HG03060 (cell line): ENCODE data around the gene OR6C68.
"Not testable (repeated sequence)": the region's sequence is repeated elsewhere in the genome, so short reads cannot be mapped to it uniquely, and the experiment has no call there.

ENCODE experiments used
- ATAC-seq: cut with Tn5 transposase; IDR thresholded peaks from one replicate; pipeline ENCODE4 v1.9.1; 2021; ENCODE audit warnings: low read depth, moderate number of reproducible peaks; ENCODE audit not compliant: unreplicated experiment

The OR6C68 gene

DNA sequence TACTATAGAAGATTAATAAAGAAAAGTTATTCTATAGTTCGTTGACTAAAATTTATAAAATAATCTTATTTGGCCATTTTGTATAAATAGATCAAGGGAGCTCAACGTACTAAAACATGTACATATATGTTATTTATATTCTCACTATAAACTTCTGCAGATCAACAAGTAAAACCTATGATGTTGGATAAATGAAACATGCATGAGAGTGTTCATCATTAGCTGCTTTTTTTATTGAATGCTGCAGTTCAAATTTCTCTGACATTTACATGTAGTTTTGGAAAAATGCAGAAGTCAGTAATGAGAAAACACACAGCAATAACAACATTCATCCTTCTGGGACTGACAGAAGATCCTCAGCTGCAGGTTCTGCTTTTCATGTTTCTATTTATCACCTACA lies at the start of gene OR6C68:
OR6C68 (plus strand) TSS at position 301 of the 400 bp plus-strand sequence; CDS start at position 301, 0 bp downstream.
- ATAC-seq, result no peak

DNA sequence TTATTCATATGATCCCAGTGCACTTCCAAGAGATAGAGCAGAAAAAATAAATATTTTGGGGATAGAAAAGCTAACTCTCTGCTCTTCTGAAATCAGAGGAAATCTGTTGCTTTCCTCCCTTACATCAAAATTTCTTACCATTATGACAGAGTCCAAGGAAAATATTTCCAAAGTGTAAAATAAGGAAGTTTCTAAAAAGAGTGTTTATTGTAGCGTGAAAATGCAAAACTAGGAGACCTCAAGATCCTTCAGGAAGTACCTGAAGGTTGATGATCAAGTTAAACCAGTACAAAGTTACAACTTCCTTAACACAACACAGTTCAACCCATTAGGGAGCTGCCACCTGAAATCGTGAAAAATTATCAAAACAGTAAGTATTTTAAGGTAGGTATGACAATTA lies 48.4 kb upstream of the OR6C68 start, which contains the start of gene OR6C2:
OR6C2 (plus strand) TSS at position 301 of the 400 bp plus-strand sequence. CDS start 8,138 bp downstream, outside the sequence.
- no peak for ATAC-seq

DNA sequence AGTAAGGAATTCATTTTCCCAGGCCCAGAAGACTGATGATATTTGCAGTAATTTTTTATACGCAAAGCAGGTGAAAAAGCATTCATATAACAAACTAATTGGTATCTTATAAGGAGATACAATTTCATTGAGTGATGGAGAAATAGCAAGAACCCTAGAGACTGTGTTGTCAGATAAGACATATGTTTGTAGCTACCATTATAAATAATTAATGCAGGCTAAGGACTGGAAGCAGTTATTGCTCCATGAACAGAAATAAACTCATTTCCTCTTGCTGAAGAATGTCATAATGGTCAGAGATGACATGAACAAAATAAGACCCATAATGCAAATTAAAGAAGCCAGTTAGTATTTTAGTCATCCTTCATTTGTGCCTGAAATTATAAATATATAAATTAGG lies 46.8 kb upstream of the OR6C68 start:
- ATAC-seq, result no peak

DNA sequence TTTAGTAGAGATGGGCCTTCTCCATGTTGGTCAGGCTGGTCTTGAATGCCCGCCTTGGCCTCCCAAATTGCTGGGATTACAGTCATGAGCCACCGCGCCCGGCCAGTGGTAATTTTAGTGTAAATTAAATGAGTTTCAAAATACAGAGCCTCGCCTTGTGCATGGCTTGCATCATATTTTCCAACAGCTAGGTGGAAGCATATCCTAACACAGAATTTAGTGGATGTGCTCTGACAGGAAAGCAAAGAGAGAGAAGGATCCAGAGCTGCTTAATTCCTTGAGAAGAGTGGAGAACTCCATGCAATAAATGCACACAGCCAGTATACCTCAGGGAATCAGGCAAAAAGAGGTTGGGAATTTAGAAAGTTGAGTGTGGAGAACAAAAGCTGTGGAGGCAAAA lies 45.9 kb upstream of the OR6C68 start:
- no peak for ATAC-seq

DNA sequence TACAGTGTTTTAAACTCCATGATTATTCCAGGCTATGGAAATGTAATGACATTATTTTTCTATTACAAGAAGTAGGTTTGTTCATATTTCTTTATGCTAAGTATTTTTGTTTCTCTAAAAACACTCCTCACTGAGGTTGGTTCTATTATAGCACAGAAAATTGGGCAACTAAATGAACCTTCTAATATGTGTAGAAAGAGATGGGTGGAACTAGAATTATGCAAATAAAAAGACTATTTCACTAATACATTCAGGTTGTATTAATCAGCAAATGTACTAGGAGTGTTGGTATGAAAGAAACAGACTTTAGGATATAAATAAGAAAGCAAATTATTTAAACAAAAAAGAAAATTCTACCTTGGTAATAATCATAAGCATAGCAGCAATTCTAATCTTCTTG lies 43.4 kb upstream of the OR6C68 start:
- ATAC-seq, result no peak

DNA sequence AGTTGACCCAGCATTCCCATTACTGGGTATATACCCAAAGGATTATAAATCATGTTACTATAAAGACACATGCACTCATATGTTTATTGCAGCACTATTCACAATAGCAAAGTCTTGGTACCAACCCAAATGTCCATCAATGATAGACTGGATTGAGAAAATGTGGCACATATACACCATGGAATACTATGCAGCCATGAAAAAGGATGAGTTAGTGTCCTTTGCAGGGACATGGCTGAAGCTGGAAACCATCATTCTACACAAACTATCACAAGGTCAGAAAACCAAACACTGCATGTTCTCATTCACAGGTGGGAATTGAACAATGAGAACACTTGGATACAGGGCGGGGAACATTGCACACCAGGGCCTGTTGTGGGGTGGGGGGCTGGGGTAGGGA lies 27.3 kb upstream of the OR6C68 start:
- not testable (repeated sequence) for ATAC-seq

DNA sequence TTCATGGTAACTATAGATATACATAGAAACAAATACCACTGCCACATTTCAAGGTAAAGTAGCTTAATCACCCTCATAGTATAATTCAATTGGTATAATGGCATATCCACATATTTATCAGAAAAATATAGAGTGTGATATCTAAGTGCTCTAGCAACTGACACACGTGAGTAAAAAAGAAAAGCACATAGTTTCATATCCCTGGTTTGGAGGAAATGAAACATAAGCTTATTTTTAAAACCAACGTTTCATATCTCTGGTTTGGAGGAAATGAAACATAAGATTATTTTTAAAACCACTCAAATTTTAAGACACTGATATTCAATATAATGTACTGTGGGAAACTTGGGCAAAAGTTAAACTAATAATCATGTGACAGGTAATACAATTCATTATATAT lies 24.3 kb upstream of the OR6C68 start:
- no peak for ATAC-seq

DNA sequence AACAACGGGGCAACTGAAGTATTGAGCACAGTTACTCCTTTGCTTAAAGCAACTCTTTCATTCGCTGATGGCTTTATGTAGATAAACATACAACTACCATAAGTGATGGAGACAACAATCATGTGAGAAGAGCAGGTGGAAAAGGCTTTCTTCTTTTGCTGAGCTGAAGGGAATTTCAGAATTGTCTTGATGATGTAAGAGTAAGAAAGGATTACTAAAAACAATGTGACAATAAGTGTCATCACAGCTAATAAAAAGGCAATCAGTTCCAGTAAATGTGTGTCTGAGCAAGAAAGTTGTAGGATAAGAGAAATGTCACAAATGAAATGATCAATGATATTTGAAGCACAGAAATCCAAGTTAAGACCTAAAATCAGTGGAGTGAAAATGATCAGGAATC lies 22.9 kb upstream of the OR6C68 start:
- no peak for ATAC-seq

DNA sequence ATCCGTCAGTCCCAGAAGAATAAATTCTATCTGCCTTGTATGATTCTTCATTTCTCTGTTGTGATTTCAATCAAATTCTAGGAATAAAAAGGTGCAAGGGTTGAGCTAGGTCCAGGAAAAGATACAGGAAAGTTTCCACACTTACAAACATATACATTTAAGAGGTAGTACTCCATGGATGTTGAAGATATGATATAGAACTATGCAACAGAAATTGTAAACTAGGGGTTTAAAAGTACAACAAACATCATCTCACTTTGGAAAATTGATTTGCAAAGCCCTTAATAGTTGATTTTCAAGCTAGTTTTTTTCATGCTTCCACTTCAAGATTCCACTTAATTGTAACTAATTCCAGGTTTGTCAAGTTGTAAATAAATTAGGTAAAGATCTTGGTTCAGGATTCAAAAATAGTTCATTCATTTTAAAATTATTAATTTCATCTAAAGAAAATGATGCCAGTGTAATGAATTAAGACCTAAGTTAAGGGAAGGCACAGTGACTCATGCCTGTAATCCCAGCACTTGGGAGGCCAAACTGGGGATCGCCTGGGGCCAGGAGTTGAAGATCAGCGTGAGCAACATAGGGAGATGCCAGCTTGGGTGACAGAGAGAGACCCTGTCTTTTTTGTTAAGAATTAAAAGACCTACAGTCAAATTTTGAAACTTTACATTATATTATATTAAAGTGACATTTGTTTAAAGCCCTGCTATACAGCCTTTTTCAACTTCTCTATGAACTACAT lies 21.9 kb upstream of the OR6C68 start, which contains the start of gene OR6C70:
OR6C70 (minus strand) TSS at position 51 of the 742 bp plus-strand sequence; CDS start at position 51, 0 bp downstream.
- ATAC-seq, result no peak

DNA sequence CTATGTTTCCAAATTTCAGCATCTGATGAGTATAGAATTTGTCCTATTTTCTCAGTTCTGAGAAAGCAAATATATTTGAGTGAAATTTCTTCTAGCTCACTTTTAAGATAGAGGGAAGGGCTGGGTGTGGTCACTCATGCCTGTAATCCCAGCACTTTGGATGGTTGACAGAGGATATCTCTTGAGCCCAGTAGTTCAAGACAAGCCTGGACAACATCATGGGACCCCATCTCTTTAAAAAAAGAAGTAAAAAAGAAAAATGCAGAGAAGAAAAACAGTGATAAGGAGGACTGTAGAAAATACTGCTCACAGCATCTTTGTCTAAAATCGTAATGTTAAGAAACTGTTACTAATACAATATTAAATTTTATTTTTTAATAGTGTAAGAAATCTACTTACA lies 19.9 kb upstream of the OR6C68 start:
- ATAC-seq, result no peak

DNA sequence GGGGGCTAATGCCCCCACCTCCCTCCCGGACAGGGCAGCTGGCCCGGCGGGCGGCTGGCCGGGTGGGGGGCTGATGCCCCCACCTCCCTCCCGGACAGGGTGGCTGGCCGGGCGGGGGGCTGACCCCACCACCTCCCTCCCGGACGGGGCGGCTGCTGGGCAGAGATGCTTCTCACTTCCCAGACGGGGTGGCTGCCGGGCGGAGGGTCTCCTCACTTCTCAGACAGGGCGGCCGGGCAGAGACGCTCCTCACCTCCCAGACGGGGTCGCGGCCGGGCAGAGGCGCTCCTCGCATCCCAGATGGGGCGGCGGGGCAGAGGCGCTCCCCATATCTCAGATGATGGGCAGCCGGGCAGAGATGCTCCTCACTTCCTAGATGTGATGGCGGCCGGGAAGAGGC lies 13.0 kb upstream of the OR6C68 start:
- not testable (repeated sequence) for ATAC-seq

DNA sequence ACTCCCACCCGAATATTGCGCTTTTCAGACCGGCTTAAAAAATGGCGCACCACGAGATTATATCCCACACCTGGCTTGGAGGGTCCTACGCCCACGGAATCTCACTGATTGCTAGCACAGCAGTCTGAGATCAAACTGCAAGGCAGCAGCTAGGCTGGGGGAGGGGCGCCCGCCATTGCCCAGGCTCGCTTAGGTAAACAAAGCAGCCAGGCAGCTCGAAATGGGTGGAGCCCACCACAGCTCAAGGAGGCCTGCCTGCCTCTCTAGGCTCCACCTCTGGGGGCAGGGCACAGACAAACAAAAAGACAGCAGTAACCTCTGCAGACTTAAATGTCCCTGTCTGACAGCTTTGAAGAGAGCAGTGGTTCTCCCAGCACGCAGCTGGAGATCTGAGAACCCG lies 7.9 kb upstream of the OR6C68 start:
- not testable (repeated sequence) for ATAC-seq

DNA sequence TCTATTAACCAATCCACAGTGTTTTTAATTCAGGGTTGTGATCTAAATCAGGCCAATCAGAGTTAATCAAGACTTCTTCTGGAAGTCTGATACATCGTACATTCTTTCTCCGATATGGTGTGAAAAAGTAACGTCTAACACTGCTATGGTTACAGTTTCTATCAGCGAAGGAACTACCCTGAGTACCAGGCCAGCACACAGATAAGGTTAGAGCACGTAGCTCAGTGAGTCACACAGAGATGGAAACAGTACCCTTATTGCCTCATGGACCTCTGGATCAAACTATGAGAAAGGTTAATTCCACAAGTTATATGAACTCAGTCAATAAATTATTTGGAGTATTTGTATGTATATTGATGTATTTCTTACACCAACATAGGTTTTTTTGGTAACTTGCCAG lies 3.3 kb downstream of the OR6C68 start:
- no peak for ATAC-seq

DNA sequence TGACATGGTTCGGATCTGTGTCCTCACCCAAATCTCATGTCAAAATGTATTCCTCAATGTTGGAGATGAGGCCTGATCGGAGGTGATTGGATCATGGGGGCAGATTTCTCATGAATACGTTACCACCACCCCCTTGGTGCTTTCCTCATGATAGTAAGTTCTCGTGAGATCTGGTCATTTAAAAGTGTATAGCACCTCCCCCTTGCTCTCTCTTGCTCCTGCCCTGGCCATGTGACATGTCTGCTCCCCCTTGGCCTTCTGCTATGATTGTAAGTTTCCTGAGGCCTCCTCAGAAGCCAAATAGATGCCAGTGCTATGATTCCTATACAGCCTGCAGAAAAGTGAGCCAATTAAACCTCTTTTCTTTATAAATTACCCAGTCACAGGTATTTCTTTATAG lies 7.1 kb downstream of the OR6C68 start:
- no peak for ATAC-seq

DNA sequence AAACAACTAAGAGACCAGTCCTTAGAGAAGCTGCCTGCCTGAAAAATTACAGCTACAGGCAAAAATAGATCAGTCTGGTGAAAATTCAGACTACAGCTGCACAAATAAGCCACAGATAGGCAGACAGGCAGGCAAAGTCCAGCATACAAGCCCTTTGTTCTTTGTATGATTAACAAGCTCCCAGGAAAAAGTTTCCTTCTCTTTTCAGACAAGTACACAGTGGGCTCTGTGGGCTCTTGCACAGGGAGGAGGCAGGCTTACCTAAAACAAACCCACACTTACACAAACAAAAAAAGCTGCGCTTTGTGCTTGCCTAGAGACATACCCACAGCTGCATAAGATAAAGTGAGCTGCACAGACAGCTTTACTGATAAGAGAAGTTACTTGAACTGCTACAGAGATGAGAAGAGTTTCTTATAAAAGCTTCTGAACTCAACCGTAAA lies 7.7 kb downstream of the OR6C68 start:
- ATAC-seq, result no peak

DNA sequence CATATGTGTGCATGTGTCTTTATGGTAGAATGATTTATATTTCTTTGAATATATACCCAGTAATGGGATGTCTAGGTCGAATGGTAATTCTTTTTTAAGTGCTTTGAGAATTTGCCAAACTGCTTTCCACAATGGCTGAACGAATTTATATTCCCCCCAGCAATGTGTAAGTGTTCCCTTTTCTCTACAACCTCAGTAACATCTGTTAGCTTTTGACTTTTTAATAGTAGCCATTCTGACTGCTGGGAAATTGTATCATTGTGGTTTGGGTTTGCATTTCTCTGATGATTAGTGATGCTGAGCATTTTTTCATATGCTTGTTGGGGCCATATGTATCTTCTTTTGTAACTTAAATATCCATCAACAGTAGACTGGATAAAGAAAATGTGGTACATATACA lies 9.4 kb downstream of the OR6C68 start:
- no peak for ATAC-seq

DNA sequence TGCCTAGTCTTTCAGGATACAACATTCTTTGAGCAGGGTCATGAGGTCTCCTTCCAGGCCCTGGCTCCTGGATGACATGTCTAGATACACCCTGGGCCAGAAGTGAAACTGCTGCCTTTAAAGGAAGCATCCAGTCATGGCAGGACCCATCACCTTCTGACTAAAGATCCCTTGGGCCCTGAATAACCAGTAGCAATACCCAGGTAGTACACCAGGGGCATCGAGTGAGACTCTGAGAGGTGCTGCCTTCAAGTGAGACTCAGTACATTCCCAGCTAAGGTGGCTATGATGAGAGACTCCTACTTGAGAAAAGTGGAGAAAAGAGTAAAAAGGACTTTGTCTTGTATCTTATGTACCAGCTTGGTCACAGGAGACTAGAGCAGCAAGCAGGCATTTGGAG lies 23.5 kb downstream of the OR6C68 start:
- ATAC-seq, result no peak

DNA sequence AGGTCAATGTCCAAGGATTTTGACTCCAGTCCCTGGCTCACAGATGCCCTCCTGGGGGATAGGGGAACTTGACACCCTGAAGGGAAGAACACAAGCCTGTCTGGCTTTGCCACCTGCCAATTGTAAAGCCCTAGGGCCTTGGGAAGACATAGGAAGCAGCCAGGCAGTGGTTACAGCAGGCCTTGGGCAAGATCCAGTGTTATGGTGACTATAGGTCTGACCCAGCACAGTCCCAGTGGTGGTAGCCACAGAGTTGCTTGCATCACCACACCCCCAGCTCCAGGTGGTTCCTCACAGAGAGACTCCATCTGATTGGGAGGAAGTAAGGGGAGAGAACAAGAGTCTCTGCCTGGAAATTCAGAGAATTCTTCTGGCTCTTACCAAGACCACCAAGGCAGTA lies 24.2 kb downstream of the OR6C68 start:
- ATAC-seq, result no peak
